Endodermal cell (in vitro differentiated cells): Measurements from ENCODE around the gene ELOF1. TPM values are rescaled to one million over a fixed set of nuclear protein-coding genes. Genes with fewer than 3 reads are reported as not detected.

Source experiments
- DNase-seq: peaks from one replicate; pipeline ENCODE4 v3.0.0-alpha.2; 2017
- H3K27ac ChIP-seq: 2 replicates; pipeline ENCODE4 v1.5.1; 2013; ENCODE audit warnings: mild to moderate bottlenecking, low read depth, low read length, moderate library complexity
- H3K27me3 ChIP-seq: 2 replicates; pipeline ENCODE4 v1.6.1; 2013; ENCODE audit warnings: mild to moderate bottlenecking, low read length, moderate library complexity; ENCODE audit not compliant: insufficient read depth, control insufficient read depth, poor library complexity, severe bottlenecking
- H3K36me3 ChIP-seq: 2 replicates; pipeline ENCODE4 v1.7.0; 2013; ENCODE audit warnings: mild to moderate bottlenecking, low read length, moderate library complexity; ENCODE audit not compliant: control insufficient read depth, insufficient read depth
- H3K4me1 ChIP-seq: one replicate; pipeline ENCODE4 v1.7.0; 2013; ENCODE audit warnings: low read length; ENCODE audit not compliant: control insufficient read depth, insufficient read depth
- H3K4me3 ChIP-seq: 2 replicates; pipeline ENCODE4 v1.5.1; 2013; ENCODE audit warnings: mild to moderate bottlenecking, low read length, moderate library complexity
- H3K9ac ChIP-seq: 2 replicates; pipeline ENCODE4 v1.6.1; 2013; ENCODE audit warnings: mild to moderate bottlenecking, low read length, moderate library complexity; ENCODE audit not compliant: poor library complexity, severe bottlenecking; ENCODE audit errors: extremely low read depth
- H3K9me3 ChIP-seq: 2 replicates; pipeline ENCODE4 v1.6.1; 2013; ENCODE audit warnings: mild to moderate bottlenecking, low read length, moderate library complexity; ENCODE audit not compliant: control insufficient read depth
- H3K27ac Mint-ChIP-seq: 2 replicates; pipeline ENCODE4 v1.8.0; 2020; ENCODE audit warnings: mixed read lengths
- H3K27me3 Mint-ChIP-seq: 2 replicates; pipeline ENCODE4 v1.8.0; 2021; ENCODE audit warnings: mild to moderate bottlenecking, mixed read lengths; ENCODE audit not compliant: insufficient read depth
- H3K36me3 Mint-ChIP-seq: 2 replicates; pipeline ENCODE4 v1.8.0; 2020; ENCODE audit warnings: low read depth, mixed read lengths
- H3K4me1 Mint-ChIP-seq: 2 replicates; pipeline ENCODE4 v1.8.0; 2020; ENCODE audit warnings: mixed read lengths
- H3K4me3 Mint-ChIP-seq: 2 replicates; pipeline ENCODE4 v1.8.0; 2020; ENCODE audit warnings: mild to moderate bottlenecking, moderate library complexity, mixed read lengths
- H3K9me3 Mint-ChIP-seq: 2 replicates; pipeline ENCODE4 v1.8.0; 2020; ENCODE audit warnings: mild to moderate bottlenecking, mixed read lengths
- WGBS, 2 experiments: methylation state at CpG; one replicate each; pipeline versions ENCODE4 v1.1.5 to v1.1.7; 2013; ENCODE audit warnings: missing lambda C conversion rate in 2 of 2, mixed read lengths in 1 of 2; ENCODE audit not compliant: insufficient coverage in 1 of 2, insufficient read length in 1 of 2; 5-methylcytosine and 5-hydroxymethylcytosine counted together
- total RNA-seq, 2 donors: library from RNA; stranded (reverse); fragmentation: NEBNext Ultra II Directional in 1 of 2; extraction: Animal tissue kit (Norgen Biotek cat#: 25700) in 1 of 2; gene quantifications; 2 replicates in 1 of 2; 3 replicates in 1 of 2; pipeline ENCODE4 v1.2.1, GENCODE V29; 2021
- TF ChIP-seq, protein P1 (sequence below): fragments of 200-600 bp; sonication (generic); conservative IDR thresholded peaks from 2 replicates; pipeline ENCODE4 v1.5.0; 2021; ENCODE audit warnings: antibody characterized with exemption, mild to moderate bottlenecking

Gene ELOF1
- total RNA-seq, 2 donors from 2014 or later, result 62.6 to 68.7 TPM

GRCh38 chr19:11551603-11552235 is 7.3 kb downstream of the ELOF1 start:
- TF ChIP-seq, protein P1, sequence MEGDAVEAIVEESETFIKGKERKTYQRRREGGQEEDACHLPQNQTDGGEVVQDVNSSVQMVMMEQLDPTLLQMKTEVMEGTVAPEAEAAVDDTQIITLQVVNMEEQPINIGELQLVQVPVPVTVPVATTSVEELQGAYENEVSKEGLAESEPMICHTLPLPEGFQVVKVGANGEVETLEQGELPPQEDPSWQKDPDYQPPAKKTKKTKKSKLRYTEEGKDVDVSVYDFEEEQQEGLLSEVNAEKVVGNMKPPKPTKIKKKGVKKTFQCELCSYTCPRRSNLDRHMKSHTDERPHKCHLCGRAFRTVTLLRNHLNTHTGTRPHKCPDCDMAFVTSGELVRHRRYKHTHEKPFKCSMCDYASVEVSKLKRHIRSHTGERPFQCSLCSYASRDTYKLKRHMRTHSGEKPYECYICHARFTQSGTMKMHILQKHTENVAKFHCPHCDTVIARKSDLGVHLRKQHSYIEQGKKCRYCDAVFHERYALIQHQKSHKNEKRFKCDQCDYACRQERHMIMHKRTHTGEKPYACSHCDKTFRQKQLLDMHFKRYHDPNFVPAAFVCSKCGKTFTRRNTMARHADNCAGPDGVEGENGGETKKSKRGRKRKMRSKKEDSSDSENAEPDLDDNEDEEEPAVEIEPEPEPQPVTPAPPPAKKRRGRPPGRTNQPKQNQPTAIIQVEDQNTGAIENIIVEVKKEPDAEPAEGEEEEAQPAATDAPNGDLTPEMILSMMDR, result peak; percentile 77
- DNase-seq, result peak; percentile 88
- H3K36me3 Mint-ChIP-seq, result peaks cover 26% of the 10 kb centered on the region
- Histone ChIP-seq H3K4me3 (no peak overlapping the region), H3K4me1 (no peaks in the 10 kb centered on the region), H3K9me3 (no peaks in the 10 kb centered on the region), H3K27me3 (no peaks in the 10 kb centered on the region), H3K36me3 (peaks cover 53% of the 10 kb centered on the region), H3K9ac (no peak overlapping the region), H3K27ac (no peak overlapping the region)
- WGBS, 2 experiments, result 87 to 88% methylated on average over 18 to 26 of the region's 26 CpGs
- no peaks in the 10 kb centered on the region for H3K9me3 Mint-ChIP-seq
- H3K4me3 Mint-ChIP-seq, result no peak overlapping the region
- no peaks in the 10 kb centered on the region for H3K4me1 Mint-ChIP-seq
- H3K27me3 Mint-ChIP-seq, result no peaks in the 10 kb centered on the region
- no peak overlapping the region for H3K27ac Mint-ChIP-seq

DNA sequence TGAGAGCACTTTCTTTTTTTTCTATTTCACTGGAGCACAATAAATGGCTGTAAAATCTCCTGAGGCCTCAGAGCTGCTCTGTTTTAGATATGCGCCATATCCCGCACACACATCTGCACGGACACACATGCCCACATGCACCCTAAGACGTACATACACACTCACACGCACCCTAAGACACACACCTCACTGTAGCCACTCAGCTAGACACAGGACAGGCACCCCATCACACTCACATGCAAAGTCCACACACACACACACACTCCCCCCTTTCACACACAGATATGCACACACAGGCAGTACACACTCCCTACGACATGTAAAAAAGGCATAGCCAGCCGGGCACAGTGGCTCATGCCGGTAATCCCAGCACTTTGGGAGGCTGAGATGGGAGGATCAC is 8.8 kb downstream of the ELOF1 start:
- H3K27ac Mint-ChIP-seq, result no peak overlapping the region
- WGBS, 2 experiments, result 87 to 94% methylated on average over 3 to 8 of the region's 8 CpGs
- TF ChIP-seq, protein P1, result no peak
- H3K9me3 Mint-ChIP-seq, result no peaks in the 10 kb centered on the region
- H3K27me3 Mint-ChIP-seq, result no peaks in the 10 kb centered on the region
- peaks cover 46% of the 10 kb centered on the region for H3K36me3 ChIP-seq
- H3K4me3 ChIP-seq, result no peak overlapping the region
- H3K4me3 Mint-ChIP-seq, result no peak overlapping the region
- H3K27ac ChIP-seq, result no peak overlapping the region
- no peaks in the 10 kb centered on the region for H3K27me3 ChIP-seq
- no peaks in the 10 kb centered on the region for H3K4me1 Mint-ChIP-seq
- peaks cover 22% of the 10 kb centered on the region for H3K36me3 Mint-ChIP-seq
- H3K9me3 ChIP-seq, result no peaks in the 10 kb centered on the region
- DNase-seq, result no peak
- H3K4me1 ChIP-seq, result no peaks in the 10 kb centered on the region
- H3K9ac ChIP-seq, result no peak overlapping the region

GRCh38 chr19:11549386-11549953 is 9.6 kb downstream of the ELOF1 start:
- Mint-ChIP-seq H3K27me3 (no peaks in the 10 kb centered on the region), H3K27ac (no peak overlapping the region), H3K9me3 (no peaks in the 10 kb centered on the region), H3K4me1 (no peaks in the 10 kb centered on the region), H3K36me3 (peaks cover 20% of the 10 kb centered on the region), H3K4me3 (no peak overlapping the region)
- Histone ChIP-seq H3K9ac (no peak overlapping the region), H3K27me3 (no peaks in the 10 kb centered on the region), H3K4me3 (no peak overlapping the region), H3K9me3 (no peaks in the 10 kb centered on the region), H3K36me3 (peaks cover 44% of the 10 kb centered on the region), H3K4me1 (no peaks in the 10 kb centered on the region), H3K27ac (no peak overlapping the region)
- DNase-seq, result no peak
- TF ChIP-seq, protein P1, result no peak
- 95 to 96% methylated on average over 18 to 24 of the region's 24 CpGs for WGBS, 2 experiments
